Stimulated activated CD8-positive, alpha-beta memory T cell treated with anti-CD3 and anti-CD28 coated beads, Interleukin-7, amount 100 ng/mL, for 4 hours (primary cell): Measurements from ENCODE around the gene PTCHD4.

Experiments
- DNase-seq, 2 donors: peaks; one replicate each; pipeline ENCODE4 v3.0.0-alpha.2; 2020; ENCODE audit warnings: low read depth in 2 of 2

The PTCHD4 gene

GRCh38 chr6:48099713-48100587, 11.0 kb downstream of the PTCHD4 start:
- DNase-seq: no peak

DNA sequence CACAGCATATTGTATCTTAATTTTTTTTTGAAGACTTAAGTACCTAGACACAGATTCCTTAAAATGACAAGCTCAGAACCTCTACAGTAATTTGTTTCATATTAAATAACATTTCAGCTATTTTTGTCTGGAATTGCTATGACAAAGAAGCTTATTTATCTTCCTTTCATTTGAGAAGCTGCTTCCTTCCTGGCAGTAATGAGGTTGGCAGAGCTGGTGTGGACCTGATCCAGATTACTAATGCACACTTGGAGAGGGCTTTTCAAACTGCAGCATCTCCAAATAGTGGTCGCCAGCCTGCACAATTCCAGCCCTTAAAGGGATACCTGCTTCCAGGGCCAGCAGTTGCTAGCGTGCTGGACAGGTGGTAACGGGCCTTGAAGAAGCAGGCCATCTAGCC, 12.1 kb downstream of the PTCHD4 start:
- no peak for DNase-seq

DNA sequence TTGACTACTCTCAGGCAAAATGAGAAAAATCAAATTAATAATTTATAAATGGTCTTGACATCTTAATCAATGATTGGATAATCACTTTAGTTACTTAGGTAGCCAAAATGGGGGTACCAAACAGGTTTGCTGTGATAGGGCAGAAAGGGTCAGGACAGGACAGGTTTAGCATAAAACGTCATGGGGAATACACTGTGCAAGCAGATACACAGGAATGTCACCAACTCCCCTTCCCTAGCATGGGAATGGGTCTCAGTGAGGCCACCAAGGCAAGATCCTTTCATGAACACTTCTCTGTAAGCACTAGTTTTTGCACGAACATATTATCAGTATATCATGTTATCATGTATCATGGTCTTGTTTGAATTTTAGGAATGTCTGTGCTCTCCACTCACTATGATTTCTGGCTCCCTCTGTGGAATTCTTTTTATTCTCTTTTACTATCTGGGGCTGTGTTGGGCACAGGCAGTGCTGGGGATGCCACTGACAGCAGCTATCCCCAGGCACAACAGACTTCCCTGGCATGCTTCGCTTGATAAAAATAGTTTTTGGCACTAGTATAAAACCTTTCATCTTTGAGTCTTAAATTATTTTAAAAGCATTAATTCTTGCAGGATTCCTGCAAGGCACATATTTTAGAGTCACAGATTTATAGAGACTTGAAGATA, 18.3 kb downstream of the PTCHD4 start:
- DNase-seq: no peak

GRCh38 chr6:48090546-48090945, 20.5 kb downstream of the PTCHD4 start:
- DNase-seq: no peak

DNA sequence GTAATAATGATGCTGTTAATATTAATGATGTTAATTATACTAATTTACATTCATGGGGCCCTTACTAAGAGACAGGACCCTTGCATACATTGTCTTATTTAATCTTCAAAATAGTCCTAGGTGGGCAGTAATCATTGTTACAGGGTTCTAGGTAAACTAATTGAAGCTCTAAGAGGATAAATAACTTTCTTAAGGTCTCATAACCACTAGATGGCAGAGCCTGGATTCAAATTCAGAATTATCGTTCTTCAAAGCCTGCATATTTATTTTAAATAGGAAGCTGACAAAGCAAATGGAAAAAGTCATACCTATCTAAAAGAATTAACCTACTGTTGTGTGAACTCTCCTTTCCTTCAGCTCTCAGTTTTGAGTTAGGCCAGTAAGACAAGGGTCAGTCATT, 23.5 kb downstream of the PTCHD4 start:
- DNase-seq: no peak

- DNase-seq: no peak
Measured at GRCh38 chr6:48086187-48086586, 24.8 kb downstream of the PTCHD4 start.

DNA sequence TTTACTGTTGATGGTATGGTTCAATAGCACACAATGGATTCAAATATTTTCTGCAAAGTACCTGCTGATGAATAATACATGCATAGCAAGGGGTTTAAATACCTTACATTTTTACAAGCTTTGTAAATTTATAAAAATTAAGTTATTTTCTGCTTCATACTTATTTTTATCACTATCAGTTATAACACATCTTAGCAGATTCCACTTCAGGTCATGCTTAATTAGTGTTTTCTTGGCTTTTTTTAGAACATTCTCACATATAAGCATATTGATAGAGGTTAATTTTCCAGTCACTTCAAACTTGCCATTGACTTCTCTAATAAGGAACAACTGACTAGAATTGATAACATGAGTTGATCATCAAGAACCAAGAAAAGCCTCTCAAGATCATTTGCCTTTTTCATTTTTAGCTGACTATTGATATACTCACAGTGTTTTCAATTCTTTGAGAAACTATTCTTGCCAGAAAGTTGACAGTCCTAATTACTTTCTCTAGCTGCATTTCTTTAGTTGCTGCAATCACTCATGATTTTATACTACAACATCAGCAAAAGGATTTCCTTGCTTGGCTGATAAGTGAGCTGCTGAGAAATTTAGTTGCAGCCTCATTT, 25.8 kb downstream of the PTCHD4 start:
- no peak for DNase-seq

- DNase-seq: no peak
Measured at GRCh38 chr6:48084201-48084600, 26.8 kb downstream of the PTCHD4 start.

DNA sequence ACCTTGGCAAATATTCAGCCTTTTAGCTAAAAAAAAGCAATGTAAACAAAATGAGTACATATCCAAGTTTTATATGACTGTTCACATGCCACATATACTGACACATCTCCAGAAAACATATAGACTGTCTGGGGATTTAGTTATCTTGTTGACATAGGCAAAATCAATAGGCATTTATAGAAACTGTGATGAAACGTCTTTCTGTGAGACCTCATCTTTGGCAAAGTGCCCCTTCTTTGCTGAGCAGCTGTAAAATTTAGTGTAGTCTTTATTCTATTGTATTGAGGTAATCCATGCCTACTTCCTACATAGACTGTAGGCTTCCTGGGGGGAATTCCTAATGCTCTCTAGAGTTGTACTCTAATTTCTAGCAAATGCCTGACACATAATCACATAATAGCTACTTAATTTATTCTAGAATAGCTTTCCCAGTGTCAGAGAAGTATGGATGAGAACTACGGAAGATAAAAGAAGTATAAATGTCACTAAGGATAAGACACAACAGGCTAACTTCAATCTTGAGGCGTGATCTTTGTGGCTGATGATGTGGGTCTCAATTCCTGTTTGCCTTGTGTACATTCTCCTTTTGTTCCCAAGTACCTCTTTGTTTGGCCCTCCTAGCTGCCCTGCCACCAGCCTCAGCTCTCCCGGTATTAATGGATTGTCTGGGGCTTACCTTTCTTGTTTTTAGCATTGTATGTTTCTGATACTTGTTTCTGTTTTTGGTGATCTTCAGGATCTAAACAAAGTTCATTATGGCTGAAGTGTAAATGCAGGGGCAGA, 30.6 kb downstream of the PTCHD4 start:
- DNase-seq: no peak

DNA sequence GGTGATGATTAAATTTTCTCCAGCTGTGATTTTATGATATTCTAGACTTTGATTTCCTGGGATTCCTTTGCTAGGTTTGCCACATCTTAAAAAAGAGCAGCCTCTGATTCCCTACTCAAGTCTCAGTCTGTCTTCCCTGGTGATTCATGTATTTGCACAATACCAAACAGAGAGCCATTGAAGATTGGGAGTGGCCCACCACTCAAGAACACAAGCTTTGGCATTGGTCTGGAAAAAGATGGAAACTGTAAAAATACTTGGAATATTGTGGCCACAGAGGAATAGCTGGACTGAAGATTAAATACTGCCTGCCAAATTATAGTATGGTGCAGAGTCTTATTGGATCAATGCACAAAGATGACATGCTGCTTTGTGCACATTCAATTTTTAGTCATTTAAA, 32.9 kb downstream of the PTCHD4 start:
- no peak for DNase-seq

GRCh38 chr6:48075181-48075580, 35.8 kb downstream of the PTCHD4 start:
- DNase-seq: no peak

DNA sequence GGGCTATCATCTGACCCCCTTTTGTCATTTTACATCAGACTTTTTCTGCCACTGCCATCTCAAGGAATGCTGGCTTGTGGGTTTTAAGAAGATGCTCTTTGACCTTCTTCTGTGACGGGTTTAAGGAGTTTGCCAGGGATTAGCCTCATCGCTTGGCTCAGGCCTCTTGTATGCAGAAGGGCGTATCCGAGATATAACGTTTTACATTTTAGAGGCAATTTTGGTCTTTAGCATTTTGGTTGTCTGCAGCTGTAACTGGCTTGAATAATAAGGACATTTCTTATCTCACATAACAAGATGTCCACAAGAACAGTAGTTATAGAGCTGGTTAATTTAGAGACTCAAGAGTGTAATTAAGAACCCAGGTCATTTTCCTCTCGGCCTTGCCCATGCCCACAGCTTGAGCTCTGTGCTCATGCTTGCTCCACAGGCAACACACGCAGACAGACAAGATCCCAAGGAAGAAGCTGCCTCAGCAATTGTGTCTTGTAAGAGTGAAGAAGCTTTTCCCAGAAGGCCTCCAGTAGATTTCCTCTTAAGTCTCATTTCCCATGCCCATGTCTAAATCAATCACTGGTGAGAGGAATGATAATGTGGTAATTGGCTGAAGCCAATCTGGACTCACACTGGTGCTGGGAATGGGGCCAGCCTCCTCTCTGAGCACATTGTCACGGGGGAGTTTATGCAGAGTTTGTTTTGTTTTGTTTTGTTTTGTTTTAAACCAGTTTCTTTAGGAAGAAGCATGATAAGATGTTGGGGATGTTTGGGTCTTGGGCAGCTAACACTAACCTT, 36.8 kb downstream of the PTCHD4 start:
- no peak for DNase-seq

DNA sequence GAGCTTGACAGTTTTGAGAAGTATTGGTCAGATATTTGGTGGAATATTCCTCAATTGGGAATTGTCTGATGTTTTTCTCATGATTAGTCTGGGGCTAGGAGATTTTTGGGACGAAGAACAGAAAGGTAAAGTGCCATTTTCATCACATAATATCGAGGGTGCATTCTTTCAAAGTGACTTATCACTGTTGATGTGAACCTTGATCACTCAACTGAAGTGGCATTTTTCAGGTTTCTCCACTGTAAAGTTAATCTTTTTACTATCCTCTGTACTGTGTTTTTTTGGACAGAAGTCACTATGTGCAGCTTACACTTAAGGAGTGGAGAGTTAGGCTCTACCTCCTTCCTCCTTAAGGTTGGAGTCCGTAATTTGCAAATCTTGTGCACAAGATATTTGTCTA, 39.2 kb downstream of the PTCHD4 start:
- no peak for DNase-seq

DNA sequence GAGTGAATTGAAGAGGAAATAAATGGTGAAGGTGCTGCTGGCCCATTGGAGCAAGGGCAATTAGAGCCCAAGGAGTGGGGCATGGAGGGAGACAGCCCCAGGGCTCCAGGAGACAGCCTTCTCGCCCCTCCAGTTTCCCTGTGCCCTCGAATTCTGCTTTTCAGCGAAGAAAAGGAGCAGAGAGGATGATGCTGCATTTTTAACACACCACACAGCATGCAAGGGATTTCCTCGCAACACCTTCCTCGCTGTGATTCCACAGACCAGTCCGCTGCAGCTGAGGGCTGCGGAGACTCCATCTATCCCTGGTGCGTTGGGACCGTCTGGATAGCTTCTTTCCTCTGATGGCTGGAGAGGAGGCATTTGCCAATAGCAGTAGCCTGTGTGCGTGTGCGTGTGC, 41.7 kb downstream of the PTCHD4 start:
- no peak for DNase-seq

GRCh38 chr6:48068278-48069251, 42.4 kb downstream of the PTCHD4 start:
- no peak for DNase-seq

- no peak for DNase-seq
Measured at GRCh38 chr6:48067886-48068277, 43.1 kb downstream of the PTCHD4 start.

DNA sequence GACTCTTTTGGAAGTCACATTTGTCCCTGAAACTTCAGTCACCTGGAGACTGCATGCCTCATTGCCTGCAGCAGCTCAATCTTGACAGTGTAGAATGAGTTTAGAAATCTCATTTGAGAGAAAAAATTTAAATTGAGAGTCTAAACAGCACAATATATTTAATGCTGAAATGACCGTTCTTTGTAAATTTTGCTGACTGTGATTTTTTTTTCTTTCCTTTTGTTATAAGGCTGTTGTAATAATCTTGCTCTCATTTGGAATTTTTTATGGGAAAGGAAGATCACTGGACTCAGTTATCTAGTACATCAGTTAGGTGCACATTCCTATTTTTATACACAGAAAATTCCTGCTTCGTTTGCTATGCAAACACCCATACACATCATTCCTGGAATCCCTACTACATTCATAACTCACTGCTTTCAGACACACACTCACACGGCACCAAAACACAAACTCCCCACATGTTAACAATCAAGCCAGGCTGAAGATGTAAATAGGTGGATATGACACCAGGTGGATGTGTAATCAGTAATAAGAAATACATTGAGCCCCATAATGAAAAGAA, 43.8 kb downstream of the PTCHD4 start:
- no peak for DNase-seq

DNA sequence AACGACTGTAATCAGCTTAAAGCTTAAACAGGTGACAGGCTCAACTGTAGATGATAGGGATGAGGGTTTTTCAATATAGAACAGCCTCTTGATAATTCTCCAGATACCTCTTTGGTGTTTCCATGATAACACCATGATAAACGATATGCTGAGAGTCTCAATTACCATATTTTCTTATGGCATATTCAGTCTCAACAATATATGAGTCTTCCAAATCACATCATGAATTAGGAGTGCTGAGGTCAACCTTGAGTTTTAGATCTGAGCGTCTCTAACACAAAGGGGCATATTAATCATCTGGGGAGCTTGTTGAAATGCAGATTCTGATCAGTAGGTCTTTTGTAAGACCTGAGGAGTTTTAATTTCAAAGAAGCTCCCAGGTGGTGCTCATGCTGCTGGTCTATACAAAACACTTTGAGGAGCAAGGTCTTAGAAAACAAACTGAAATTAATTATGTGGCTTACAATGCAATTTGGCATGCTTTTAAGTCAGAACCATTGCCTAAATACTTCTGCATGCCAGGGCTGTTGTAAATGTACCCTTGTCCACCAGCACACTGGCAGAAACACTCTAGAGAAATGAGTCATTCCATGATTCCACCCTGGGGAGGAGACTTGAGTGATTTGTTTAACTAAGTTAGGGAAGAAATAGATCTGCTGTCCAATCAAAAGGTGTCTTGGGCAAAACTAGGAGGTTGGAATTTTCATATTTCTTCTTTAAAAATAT, 49.6 kb downstream of the PTCHD4 start:
- no peak for DNase-seq
